Measurements from ENCODE around the gene CAB39L.

Gene CAB39L

DNA sequence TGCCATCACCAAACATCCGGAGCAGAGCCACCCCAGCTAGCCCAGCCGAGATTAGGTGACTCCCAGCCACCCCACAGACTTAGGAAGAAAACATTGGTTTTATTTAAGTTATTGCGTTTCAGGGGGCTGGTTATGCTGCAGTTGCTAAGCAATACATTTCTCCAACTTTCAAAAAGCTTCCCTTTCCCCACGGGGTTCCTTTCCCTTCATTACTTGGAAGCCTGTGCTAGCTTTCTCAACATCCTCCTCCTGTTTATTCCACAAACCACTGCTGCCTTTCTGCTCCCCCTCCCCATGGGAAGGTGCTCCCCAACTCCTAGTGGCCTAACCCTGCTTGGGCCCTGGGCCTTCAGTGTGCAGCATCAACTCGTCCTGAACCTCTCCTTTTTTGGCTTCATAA is 143.6 kb downstream of the CAB39L start:
- TF ChIP-seq, protein P1, sequence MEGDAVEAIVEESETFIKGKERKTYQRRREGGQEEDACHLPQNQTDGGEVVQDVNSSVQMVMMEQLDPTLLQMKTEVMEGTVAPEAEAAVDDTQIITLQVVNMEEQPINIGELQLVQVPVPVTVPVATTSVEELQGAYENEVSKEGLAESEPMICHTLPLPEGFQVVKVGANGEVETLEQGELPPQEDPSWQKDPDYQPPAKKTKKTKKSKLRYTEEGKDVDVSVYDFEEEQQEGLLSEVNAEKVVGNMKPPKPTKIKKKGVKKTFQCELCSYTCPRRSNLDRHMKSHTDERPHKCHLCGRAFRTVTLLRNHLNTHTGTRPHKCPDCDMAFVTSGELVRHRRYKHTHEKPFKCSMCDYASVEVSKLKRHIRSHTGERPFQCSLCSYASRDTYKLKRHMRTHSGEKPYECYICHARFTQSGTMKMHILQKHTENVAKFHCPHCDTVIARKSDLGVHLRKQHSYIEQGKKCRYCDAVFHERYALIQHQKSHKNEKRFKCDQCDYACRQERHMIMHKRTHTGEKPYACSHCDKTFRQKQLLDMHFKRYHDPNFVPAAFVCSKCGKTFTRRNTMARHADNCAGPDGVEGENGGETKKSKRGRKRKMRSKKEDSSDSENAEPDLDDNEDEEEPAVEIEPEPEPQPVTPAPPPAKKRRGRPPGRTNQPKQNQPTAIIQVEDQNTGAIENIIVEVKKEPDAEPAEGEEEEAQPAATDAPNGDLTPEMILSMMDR (conservative IDR thresholded peaks at IDR 0.05; ENCODE audit: low read length) = no peak
- no peak for TF ChIP-seq EZH2phosphoT487 (IDR thresholded peaks at IDR 0.05; ENCODE audit: borderline replicate concordance)
- Histone ChIP-seq H3F3A (ENCODE audit: low read depth) (no peaks in the 10 kb centered on the region), H3K4me1 (ENCODE audit: insufficient read depth, low read length, poor library complexity, severe bottlenecking) (no peaks in the 10 kb centered on the region), H2AFZ (ENCODE audit: low read length) (no peak overlapping the region), H4K20me1 (ENCODE audit: insufficient read depth, low read length, poor library complexity, severe bottlenecking) (no peaks in the 10 kb centered on the region), H3K27me3 (ENCODE audit: insufficient read depth, low read length, poor library complexity, severe bottlenecking) (no peaks in the 10 kb centered on the region), H3K9me2 (replicated peaks; ENCODE audit: low read depth, low read length) (no peaks in the 10 kb centered on the region), H3K9ac (ENCODE audit: low read depth, low read length, poor library complexity, severe bottlenecking) (no peak overlapping the region), H3K36me3 (ENCODE audit: insufficient read depth, low read length) (no peaks in the 10 kb centered on the region), H3K9me3 (ENCODE audit: insufficient read depth, low read depth, low read length) (no peaks in the 10 kb centered on the region), H3K79me2 (ENCODE audit: insufficient read depth, low read length) (no peaks in the 10 kb centered on the region), H3K4me3 (ENCODE audit: low read length, poor library complexity, severe bottlenecking) (no peak overlapping the region), H3K4me2 (ENCODE audit: low read depth, low read length, poor library complexity, severe bottlenecking) (no peak overlapping the region)

DNA sequence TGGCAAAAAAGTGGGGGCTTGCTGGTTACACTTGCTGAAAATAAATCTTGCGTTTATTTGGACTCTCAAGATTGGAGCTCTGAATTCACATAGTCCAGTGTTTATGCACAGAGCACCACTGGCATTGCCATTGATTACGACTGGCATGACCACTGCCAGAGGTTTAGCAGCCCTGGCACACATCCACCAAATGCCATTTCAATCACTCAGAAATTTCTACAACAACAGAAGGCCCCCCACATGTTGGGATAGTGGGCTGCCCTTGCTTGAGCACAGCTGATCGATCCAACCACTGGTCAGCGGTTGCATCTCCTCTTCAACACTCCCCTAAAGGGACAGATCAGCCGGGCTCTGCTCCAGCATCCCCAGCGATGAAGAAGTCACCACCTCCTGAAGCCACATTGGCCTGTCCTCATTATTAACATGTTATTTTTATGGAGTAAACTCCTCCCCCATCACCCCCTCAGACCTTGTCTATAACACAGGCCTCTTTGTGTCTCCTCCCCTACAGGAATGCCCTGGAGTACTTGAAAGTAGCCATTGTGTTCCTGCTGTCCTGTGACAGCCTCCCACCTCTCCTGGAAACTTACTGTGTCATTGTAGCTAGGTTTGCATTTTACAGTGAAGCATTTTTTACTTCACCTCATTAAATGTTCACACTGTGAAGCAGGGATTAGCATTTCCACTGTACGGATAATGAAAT is 144.8 kb downstream of the CAB39L start:
- no peaks in the 10 kb centered on the region for H3K27me3 ChIP-seq (ENCODE audit: insufficient read depth, low read length, poor library complexity, severe bottlenecking)
- TF ChIP-seq, protein P1 (conservative IDR thresholded peaks at IDR 0.05; ENCODE audit: low read length) = no peak
- TF ChIP-seq EZH2phosphoT487 (IDR thresholded peaks at IDR 0.05; ENCODE audit: borderline replicate concordance) = no peak

DNA sequence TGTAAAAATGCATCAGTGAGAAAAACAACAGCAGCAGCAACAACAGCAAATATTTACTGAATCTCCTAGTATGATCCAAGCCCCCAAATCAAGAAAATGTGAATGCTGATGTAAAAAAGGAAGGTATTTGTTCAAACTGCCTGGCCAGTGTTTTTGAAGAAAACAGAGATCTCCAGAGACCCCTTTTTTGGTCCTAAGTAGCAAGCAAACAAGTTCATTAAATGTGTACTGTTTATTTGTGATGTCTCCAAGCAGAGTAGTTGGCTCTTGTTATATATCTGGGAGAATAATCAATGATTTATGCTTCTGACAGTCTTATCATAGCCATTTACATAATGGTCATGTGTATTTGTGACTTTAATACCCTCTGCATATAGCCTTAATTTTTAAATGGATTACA is 145.4 kb downstream of the CAB39L start:
- Histone ChIP-seq H3K9me2 (replicated peaks; ENCODE audit: low read depth, low read length) (no peaks in the 10 kb centered on the region), H2AFZ (ENCODE audit: low read length) (no peak overlapping the region), H4K20me1 (ENCODE audit: insufficient read depth, low read length, poor library complexity, severe bottlenecking) (no peaks in the 10 kb centered on the region), H3K36me3 (ENCODE audit: insufficient read depth, low read length) (no peaks in the 10 kb centered on the region), H3K4me1 (ENCODE audit: insufficient read depth, low read length, poor library complexity, severe bottlenecking) (no peaks in the 10 kb centered on the region), H3K4me3 (ENCODE audit: low read length, poor library complexity, severe bottlenecking) (no peak overlapping the region), H3K27me3 (ENCODE audit: insufficient read depth, low read length, poor library complexity, severe bottlenecking) (no peaks in the 10 kb centered on the region), H3F3A (ENCODE audit: low read depth) (no peaks in the 10 kb centered on the region), H3K9ac (ENCODE audit: low read depth, low read length, poor library complexity, severe bottlenecking) (no peak overlapping the region), H3K4me2 (ENCODE audit: low read depth, low read length, poor library complexity, severe bottlenecking) (no peak overlapping the region), H3K9me3 (ENCODE audit: insufficient read depth, low read depth, low read length) (no peaks in the 10 kb centered on the region), H3K79me2 (ENCODE audit: insufficient read depth, low read length) (no peaks in the 10 kb centered on the region)
- no peak for TF ChIP-seq EZH2phosphoT487 (IDR thresholded peaks at IDR 0.05; ENCODE audit: borderline replicate concordance)
- TF ChIP-seq, protein P1 (conservative IDR thresholded peaks at IDR 0.05; ENCODE audit: low read length) = no peak

More for the DNA sequence above, 144.8 kb downstream of the CAB39L start:
- no peak overlapping the region for H3K4me2 ChIP-seq (ENCODE audit: low read depth, low read length, poor library complexity, severe bottlenecking)
- no peaks in the 10 kb centered on the region for H4K20me1 ChIP-seq (ENCODE audit: insufficient read depth, low read length, poor library complexity, severe bottlenecking)
- H3F3A ChIP-seq (ENCODE audit: low read depth) = no peaks in the 10 kb centered on the region
- H3K9me3 ChIP-seq (ENCODE audit: insufficient read depth, low read depth, low read length) = no peaks in the 10 kb centered on the region
- H3K4me1 ChIP-seq (ENCODE audit: insufficient read depth, low read length, poor library complexity, severe bottlenecking) = no peaks in the 10 kb centered on the region
- H3K4me3 ChIP-seq (ENCODE audit: low read length, poor library complexity, severe bottlenecking) = no peak overlapping the region
- no peak overlapping the region for H3K9ac ChIP-seq (ENCODE audit: low read depth, low read length, poor library complexity, severe bottlenecking)
- H2AFZ ChIP-seq (ENCODE audit: low read length) = no peak overlapping the region
- no peaks in the 10 kb centered on the region for H3K9me2 ChIP-seq (replicated peaks; ENCODE audit: low read depth, low read length)
- no peaks in the 10 kb centered on the region for H3K36me3 ChIP-seq (ENCODE audit: insufficient read depth, low read length)
- H3K79me2 ChIP-seq (ENCODE audit: insufficient read depth, low read length) = no peaks in the 10 kb centered on the region
